AG09309 (cell line): ENCODE measurements around the gene SH3BP5L.

Source experiments
- DNase-seq: peaks from one replicate; pipeline ENCODE4 v3.0.0-alpha.2; 2010; ENCODE audit warnings: low read depth
- H3K4me3 ChIP-seq: 2 replicates; pipeline ENCODE4 v1.5.1; 2011; ENCODE audit warnings: mild to moderate bottlenecking, low read depth, low read length, moderate library complexity; ENCODE audit not compliant: control insufficient read depth
- TF ChIP-seq, protein P1 (sequence below): IDR thresholded peaks from 2 replicates; pipeline ENCODE4 v1.5.1; 2011; ENCODE audit warnings: mild to moderate bottlenecking, low read depth, low read length, inconsistent platforms; ENCODE audit not compliant: insufficient read depth, control insufficient read depth; ENCODE audit errors: missing control alignments

The SH3BP5L gene

GRCh38 chr1:248810727-248811513 is 14.8 kb downstream of the SH3BP5L start:
- no peak overlapping the region for H3K4me3 ChIP-seq
- TF ChIP-seq, protein P1, sequence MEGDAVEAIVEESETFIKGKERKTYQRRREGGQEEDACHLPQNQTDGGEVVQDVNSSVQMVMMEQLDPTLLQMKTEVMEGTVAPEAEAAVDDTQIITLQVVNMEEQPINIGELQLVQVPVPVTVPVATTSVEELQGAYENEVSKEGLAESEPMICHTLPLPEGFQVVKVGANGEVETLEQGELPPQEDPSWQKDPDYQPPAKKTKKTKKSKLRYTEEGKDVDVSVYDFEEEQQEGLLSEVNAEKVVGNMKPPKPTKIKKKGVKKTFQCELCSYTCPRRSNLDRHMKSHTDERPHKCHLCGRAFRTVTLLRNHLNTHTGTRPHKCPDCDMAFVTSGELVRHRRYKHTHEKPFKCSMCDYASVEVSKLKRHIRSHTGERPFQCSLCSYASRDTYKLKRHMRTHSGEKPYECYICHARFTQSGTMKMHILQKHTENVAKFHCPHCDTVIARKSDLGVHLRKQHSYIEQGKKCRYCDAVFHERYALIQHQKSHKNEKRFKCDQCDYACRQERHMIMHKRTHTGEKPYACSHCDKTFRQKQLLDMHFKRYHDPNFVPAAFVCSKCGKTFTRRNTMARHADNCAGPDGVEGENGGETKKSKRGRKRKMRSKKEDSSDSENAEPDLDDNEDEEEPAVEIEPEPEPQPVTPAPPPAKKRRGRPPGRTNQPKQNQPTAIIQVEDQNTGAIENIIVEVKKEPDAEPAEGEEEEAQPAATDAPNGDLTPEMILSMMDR: no peak
- DNase-seq: no peak

DNA sequence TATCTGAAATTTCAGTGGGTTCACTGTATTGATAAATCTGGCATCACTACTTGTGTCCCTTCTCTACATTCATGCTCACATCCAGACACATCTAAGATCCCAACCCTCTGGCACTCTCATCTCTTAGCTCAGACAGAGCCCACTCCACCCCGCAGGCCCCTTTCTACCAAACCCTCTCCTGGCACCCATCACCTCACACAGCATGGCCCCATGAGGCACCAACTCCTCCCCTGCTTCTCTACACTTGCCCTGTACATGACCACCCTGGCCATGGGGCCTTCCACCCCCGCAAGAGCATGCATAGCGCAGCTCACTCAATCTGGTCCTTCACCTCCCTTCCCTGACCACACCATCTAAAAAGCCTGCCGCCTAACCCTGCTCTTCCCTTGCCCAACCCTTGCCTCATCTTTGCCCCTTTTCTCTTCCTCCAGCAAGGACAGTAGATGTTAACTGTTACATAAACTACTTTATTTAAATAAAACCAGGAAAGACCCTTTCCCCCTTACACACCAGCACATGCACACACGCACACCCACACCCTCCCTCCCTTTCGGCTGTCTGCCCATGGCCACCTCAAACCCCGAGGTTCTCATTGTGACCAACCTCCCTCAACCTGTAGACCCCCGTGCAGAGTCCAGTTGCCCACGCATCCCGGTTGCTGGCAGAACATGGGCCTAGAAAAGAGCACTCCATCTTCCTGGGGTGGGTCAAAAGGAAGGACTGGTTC is 15.6 kb downstream of the SH3BP5L start:
- no peak overlapping the region for H3K4me3 ChIP-seq
- TF ChIP-seq, protein P1: no peak
- DNase-seq: no peak

DNA sequence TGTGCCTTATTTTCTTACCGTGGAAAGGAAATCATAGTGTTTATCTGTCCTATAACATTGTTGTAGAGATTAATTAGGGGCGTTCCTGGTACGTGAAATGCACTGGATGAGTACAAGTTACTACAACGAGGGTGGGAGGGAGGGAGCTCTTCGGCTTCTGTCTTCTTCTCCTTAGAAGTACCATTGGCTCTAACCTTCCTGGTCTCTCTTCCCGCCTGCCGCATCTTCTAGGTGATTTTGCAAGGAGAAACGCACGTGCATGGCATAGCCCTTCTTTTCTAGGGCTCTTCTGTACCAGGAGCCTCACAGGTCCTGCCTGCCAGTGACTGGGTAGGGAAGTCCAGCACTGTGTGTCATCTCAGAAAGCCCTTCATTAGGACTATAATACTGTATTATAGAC is 16.8 kb downstream of the SH3BP5L start:
- DNase-seq: no peak
- H3K4me3 ChIP-seq: no peak overlapping the region
- TF ChIP-seq, protein P1: no peak

DNA sequence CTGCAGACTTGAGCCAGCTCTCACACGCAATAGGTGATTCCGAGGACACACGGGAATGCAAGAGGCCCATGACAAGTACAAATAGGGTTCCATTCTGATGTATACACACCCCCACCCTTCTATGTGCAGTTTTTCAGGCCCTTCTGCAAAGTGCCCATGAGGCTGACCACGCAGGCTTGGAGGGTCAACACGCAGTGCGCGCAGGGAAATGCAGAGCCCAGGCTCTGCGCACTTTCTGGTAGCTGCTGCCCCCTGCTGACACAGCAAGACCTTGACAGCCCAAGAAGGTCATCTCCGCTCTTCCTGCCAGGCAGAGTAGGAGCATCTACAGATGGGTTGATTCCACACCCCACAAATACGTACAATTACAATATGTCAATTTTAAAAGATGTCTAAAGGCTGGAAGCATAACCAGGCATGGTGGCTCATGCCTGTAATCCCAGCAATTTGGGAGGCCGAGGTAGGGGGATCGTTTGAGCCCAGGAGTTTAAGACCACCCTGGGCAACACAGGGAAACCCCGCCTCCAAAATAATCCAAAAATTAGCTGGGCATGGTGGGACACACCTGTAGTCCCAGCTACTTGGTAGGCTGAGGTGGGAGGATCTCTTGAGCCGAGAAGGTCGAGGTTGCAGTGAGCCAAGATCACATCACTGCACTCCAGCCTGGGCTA is 18.5 kb downstream of the SH3BP5L start:
- H3K4me3 ChIP-seq: no peak overlapping the region
- no peak for DNase-seq
- TF ChIP-seq, protein P1: peak; percentile 70

DNA sequence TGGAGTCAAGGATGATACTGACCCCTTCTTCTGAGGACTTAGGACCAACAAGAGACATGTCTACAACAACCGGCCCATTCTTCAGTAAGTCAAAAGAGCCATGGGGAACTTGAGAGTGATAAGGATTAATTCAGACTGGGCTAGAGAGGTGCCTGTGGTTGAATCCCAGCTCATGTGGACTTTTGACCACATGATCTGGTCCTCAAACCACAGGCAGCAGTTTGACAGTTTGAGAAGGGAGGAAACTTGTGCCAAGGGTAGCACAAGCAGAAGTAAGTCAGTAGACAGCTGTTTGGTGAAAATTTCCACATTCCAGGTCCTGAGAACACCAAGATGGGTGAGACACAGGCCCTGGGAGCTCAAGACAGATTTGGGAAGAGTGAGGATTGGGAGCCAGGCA is 19.8 kb downstream of the SH3BP5L start:
- no peak for DNase-seq
- H3K4me3 ChIP-seq: no peak overlapping the region

More for the DNA sequence above, 19.8 kb downstream of the SH3BP5L start:
- TF ChIP-seq, protein P1: no peak
